ENCODE measurements around the gene ALOX5AP.

DNA sequence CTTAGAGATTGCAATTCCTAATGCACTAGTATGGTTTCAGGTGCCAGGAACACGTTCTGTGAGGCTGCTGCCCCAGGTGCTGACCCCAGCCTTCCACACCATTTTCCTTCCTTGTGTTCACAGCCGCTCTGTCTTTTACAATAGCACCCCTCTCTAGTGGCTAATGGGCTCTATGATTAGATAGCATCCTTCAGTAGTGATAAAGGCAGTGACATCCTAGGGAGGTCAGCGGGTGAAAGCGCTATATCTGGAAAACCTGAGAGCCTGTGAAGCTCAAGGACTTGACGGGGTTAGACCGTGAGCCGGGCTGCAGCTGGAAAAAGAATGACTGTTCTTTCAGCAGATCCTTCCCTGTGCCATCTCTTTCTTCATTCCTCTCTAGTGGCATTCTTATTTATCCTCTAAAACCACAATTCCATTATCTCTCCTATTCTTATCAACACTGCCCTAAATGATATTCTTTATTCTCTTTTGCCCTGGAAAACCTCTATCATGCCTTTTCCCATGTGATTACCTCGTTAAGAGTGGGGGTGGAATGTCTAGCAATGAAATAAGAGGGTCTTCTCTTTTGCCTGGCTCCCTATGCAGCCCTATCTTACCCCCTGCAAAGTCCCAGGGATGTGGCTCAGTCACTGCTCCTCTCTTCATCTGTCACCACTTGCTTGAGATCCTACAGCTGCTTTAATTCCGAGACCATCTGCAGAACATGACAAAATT lies 21.8 kb downstream of the ALOX5AP start:
- TF ChIP-seq EP300 (IDR thresholded peaks at IDR 0.05): no peak
- no peak for TF ChIP-seq POLR2AphosphoS5 (IDR thresholded peaks at IDR 0.05)
- no peak for TF ChIP-seq POLR2A (IDR thresholded peaks at IDR 0.05)
- TF ChIP-seq, protein P1, sequence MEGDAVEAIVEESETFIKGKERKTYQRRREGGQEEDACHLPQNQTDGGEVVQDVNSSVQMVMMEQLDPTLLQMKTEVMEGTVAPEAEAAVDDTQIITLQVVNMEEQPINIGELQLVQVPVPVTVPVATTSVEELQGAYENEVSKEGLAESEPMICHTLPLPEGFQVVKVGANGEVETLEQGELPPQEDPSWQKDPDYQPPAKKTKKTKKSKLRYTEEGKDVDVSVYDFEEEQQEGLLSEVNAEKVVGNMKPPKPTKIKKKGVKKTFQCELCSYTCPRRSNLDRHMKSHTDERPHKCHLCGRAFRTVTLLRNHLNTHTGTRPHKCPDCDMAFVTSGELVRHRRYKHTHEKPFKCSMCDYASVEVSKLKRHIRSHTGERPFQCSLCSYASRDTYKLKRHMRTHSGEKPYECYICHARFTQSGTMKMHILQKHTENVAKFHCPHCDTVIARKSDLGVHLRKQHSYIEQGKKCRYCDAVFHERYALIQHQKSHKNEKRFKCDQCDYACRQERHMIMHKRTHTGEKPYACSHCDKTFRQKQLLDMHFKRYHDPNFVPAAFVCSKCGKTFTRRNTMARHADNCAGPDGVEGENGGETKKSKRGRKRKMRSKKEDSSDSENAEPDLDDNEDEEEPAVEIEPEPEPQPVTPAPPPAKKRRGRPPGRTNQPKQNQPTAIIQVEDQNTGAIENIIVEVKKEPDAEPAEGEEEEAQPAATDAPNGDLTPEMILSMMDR (IDR thresholded peaks at IDR 0.05): no peak

Data from upper lobe of left lung (tissue), 4 donors.